HG02970 (cell line): Measurements from ENCODE around the gene RPN2.
"Not testable (repeated sequence)": the region's sequence is repeated elsewhere in the genome, so short reads cannot be mapped to it uniquely, and the experiment has no call there.

Experiments
- ATAC-seq: cut with Tn5 transposase; IDR thresholded peaks from one replicate; pipeline ENCODE4 v1.9.1; 2021; ENCODE audit warnings: mild to moderate bottlenecking, moderate library complexity, moderate number of reproducible peaks; ENCODE audit not compliant: unreplicated experiment, low FRiP score

Gene RPN2

DNA sequence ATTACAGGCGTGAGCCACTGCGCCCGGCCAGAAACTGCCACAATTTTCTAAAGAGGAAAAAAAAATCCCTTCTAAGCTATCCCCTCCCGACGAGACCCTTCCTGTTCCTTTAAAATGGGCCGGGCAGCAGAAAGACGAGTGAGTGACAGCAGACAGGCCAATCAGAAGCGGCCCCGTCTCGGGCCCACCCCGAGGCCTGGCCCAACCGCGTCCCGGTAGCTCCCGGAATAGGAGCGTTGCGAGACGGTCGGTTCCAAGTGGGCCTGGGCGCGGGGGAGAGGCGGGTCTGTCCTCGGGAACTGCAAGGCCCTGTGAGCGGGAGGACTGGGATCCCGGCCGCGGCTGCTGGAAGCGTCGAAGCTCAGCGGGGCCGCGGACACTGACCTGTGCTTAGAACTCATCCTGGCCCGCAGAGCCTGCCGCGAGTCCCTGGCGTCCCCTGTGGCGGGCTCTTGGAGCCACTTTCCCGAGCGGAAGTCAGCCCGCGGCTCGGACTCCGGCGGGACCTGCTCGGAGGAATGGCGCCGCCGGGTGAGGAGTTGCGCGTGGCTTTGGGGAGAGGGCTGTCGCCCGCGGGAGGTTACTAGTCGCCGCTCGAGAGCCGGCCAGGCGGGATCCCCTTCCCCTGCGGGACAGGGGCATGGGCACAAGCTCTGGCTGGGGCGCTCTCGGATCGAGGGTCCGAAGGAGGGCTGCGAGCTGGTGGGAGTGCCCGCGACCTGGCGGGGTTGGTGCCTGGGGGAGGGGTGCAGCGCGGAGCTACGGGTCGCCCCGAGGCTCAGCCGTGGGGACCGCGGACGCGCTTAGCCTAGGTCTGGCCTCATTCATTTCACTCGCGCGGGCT is at the start of gene RPN2, which contains the start of gene MROH8:
Gene RPN2, plus strand, starts transcription at position 492 of the 844 bp plus-strand sequence. Its CDS starts 27 bp downstream, at position 519.
Gene MROH8, minus strand, starts transcription at position 710 of the 844 bp plus-strand sequence.
- peak; percentile 86 for ATAC-seq

DNA sequence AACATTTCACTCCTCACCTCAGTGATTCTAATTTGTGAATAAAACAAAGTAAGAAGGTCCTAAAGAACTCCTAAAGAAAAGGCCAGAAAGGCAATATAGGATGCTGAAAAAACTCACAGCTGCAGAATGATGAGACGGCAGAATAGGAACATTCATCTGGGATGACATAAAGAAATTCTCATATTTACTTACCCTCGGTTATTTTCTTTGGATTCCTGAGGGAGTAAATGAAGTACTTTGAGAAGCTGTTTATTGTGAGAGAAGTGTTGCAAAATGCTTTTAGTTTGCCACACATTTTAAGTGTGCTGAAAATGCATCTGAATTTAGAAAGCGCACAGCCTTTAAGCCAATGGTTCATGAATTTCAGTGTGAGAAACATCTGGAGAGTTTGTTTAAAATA is 47.6 kb upstream of the RPN2 start:
- ATAC-seq = no peak

DNA sequence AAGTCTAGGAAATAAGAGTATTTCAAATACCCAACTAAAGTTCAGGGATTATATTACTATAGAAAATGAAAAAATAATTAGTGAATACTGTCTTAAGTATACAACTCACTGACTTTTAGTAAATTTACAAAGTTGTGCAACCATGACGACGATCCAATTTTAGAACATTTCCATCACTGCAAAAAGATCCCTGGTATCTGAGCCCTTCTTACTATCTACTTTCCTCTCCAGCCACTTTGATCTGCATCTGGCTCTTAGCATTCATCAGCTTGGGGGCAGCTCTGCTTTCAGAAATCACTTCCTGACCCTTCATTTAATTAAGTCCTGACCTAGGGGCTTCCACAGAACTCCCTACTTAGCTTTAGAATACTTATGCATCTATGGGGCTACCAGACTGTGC is 45.2 kb upstream of the RPN2 start:
- ATAC-seq = no peak

DNA sequence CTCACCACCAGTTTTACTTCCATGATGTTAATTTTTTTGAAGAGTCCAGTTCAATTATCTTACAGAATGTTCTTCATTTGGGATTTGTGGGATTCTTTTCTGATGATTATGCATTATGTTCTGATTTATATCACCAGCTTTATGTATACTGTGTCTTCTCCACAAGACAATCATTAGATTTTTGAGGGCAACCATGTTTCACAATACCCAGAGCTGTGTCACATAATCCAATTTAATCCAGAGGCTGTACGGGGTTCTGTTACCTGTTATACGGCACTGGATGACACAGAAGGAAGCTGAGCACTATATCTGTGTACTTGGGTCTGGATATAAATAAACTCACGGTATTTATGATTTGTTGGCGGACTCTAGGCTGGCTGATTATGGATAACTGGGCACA is 41.6 kb upstream of the RPN2 start:
- ATAC-seq = no peak

DNA sequence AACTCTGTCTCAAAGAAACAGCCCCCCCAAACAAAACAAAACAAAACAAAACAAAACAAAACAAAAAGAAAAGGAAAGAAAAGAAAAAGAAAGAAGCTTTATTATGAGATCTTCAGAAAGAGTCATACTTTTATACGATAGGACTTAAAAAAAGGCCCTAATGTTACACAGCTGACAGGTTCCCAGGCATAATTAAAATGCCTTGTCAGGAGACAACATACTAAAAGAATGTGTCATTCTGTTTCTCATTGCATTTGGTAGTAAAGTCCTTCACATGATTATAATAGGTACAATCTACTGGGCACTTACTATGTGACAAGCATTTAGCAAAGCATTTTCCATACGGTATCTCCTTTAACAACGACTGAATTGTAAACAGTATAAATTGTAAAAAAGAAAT is 36.4 kb upstream of the RPN2 start:
- ATAC-seq = no peak

DNA sequence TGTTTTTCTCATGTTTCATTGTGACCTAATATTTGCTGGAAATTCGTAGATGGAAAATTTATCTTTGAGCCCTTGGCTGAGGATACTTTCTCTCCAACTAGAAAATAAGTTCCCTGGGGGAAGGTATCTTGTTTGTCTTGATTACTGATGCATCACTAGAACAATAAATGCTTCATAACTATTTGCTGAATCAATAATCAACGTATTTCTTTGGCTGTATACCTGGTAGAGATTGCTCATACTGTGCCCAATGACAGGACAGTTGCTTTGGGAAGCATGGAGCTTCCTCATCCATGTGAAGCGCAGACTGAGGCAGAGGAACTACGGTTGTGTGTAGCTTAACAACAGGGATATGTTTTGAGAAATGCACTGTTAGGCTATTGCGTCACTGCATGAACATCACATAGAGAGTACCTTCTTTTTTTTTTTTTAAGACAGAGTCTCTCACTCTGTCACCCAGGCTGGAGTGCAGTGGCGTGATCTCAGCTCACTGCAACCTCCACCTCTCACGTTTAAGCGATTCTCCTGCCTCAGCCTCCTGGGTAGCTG is 34.2 kb upstream of the RPN2 start:
- ATAC-seq = no peak

DNA sequence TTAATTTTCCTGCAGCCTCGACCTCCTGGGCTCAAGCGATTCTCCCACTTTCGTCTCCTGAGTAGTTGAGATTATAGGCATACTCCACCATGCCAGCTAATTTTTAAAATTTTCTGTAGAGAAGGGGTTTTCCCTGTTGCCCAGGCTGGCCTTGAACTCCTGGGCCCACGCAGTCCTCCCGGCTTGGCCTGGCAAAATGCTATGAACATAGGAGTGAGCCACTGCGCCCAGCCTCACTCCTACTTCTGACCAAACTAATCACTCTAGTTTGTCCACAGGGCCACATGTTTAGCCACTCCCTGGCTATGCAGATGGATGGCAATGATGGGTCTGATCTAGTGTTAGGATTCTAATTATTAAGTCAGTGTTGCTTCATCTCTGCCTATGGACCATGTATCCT is 31.9 kb upstream of the RPN2 start:
- ATAC-seq = no peak

DNA sequence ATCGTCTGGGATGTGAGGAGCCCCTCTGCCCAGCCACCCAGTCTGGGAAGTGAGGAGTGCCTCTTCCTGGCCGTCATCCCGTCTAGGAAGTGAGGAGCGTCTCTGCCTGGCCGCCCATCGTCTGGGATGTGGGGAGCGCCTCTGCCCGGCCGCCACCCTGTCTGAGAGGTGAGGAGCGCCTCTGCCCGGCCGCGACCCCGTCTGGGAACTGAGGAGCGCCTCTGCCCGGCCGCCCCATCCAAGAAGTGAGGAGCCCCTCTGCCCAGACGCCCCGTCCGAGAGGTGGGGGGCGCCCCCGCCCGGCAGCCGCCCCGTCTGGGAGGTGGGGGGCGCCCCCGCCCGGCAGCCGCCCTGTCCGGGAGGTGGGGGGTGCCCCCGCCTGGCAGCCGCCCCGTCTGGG is 28.3 kb upstream of the RPN2 start:
- not testable (repeated sequence) for ATAC-seq

DNA sequence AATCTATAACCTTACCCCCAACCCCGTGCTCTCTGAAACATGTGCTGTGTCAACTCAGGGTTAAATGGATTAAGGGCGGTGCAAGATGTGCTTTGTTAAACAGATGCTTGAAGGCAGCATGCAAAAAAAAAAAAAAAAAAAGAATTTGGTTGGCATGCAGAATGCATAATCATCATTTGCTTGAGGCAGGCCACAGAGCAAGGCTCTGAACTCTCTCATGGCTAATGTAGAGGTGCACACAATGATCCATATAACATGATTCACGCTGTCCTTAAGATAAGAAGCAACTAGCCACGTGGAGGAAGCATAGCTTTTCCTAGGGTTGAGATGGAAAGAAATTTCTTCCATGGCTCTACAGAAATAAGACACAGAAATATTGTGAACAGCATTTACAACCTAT is 27.6 kb upstream of the RPN2 start:
- no peak for ATAC-seq

GRCh38 chr20:37152284-37152683 is 26.8 kb upstream of the RPN2 start:
- no peak for ATAC-seq

GRCh38 chr20:37154684-37155298 is 24.3 kb upstream of the RPN2 start:
- no peak for ATAC-seq

DNA sequence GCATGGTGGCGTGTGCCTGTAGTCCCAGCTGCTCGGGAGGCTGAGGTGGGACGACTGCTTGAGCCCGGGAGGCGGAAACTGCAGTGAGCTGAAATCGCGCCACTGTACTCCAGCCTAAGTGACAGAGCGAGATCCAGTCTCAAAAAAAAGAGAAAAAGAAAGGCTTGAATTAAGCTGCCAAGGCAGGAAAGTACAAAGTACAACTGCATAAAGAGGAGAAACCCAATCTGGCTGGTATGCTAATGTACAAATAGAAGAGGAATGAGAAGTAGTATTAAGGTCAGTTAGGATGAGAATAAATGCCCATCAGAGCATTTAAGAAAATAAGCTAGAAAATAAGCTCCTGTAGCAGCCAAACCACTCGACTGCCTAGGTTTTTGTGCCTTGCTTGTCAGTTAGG is 23.1 kb upstream of the RPN2 start:
- no peak for ATAC-seq

DNA sequence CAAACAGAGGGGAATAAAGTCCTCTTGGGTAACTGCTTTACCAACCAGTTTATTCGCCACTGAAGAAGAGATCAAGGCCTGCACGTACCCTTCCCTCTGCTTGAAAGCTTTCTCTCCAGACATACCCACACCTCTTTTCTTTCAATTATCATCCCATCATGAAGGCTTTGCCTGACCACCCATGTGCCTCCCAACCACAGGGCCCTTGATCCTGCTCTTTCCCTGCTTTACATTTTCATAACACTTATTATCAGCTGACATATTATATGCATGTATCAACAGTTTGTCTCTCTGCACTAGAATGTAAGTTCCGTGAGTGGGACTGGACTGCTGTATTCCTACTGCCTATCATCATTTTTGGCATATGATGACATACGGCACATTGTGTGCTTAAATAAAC is 20.9 kb upstream of the RPN2 start:
- no peak for ATAC-seq

DNA sequence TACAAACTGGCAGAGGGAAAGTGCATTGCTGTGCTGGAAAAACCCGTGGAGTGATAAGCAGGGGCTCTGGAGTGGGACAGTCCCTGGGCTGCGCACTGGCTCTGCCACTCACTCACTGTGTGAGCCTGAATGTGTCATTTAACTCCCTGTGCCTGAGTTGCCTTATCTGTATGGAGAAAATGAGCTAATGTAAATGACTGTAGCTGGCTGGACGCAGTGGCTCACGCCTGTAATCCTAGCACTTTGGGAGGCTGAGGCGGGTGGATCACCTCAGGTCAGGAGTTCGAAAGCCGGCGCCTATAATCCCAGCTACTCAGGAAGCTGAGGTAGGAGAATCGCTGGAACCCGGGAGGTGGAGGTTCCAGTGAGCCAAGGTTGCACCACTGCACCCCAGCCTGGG is 18.4 kb upstream of the RPN2 start:
- no peak for ATAC-seq

GRCh38 chr20:37161830-37162549 is 17.1 kb upstream of the RPN2 start:
- ATAC-seq = no peak

GRCh38 chr20:37162646-37163045 is 16.5 kb upstream of the RPN2 start:
- no peak for ATAC-seq

- no peak for ATAC-seq
Observed at GRCh38 chr20:37163832-37164554, 15.1 kb upstream of the RPN2 start.

- ATAC-seq = no peak
Observed at GRCh38 chr20:37165031-37165430, 14.1 kb upstream of the RPN2 start.

DNA sequence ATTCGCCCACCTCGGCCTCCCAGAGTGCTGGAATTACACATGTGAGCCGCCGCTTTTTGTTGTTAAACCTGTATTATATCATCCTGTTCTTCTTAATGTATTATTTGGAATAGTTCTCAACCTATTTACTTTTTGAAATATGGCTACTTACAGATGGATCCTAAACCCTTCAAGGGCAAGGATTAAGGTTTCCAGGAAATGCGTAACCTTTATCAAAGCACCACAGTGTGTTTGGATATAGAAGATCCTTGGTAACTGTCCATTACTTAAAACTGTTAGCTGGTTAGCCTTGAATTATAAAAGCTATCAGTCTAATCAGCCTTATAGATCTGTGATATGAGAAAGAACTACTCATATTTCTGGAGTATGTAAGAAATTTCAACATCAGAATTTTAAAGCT is 12.3 kb upstream of the RPN2 start:
- ATAC-seq = no peak

DNA sequence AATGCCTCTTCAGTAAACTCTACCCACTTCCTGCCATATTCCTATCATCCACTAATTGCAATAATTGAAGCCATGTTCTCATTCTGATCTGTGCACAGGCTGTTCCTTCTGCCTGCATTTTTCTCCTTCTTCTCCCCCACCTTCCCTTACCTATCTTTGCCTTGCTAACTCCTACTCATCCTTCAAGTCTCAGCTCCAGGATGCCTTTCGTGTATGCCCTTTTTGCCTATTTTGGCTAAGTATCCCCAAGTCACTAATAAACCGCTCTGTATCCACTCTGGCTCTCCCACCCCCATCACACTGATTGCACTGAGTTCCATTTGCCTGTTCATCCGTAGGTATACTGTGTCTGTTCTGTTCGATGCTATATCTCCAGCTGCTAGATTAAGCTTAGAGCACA is 6.3 kb upstream of the RPN2 start:
- ATAC-seq = no peak
